GM19467 (cell line): Measurements from ENCODE around the gene DPYSL5.
"Not testable (repeated sequence)": the region's sequence is repeated elsewhere in the genome, so short reads cannot be mapped to it uniquely, and the experiment has no call there.

Experiments used
- ATAC-seq: cut with Tn5 transposase; IDR thresholded peaks from one replicate; pipeline ENCODE4 v1.9.1; 2021; ENCODE audit warnings: mild to moderate bottlenecking, moderate library complexity; ENCODE audit not compliant: unreplicated experiment

DPYSL5 gene, protein sequence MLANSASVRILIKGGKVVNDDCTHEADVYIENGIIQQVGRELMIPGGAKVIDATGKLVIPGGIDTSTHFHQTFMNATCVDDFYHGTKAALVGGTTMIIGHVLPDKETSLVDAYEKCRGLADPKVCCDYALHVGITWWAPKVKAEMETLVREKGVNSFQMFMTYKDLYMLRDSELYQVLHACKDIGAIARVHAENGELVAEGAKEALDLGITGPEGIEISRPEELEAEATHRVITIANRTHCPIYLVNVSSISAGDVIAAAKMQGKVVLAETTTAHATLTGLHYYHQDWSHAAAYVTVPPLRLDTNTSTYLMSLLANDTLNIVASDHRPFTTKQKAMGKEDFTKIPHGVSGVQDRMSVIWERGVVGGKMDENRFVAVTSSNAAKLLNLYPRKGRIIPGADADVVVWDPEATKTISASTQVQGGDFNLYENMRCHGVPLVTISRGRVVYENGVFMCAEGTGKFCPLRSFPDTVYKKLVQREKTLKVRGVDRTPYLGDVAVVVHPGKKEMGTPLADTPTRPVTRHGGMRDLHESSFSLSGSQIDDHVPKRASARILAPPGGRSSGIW

DNA sequence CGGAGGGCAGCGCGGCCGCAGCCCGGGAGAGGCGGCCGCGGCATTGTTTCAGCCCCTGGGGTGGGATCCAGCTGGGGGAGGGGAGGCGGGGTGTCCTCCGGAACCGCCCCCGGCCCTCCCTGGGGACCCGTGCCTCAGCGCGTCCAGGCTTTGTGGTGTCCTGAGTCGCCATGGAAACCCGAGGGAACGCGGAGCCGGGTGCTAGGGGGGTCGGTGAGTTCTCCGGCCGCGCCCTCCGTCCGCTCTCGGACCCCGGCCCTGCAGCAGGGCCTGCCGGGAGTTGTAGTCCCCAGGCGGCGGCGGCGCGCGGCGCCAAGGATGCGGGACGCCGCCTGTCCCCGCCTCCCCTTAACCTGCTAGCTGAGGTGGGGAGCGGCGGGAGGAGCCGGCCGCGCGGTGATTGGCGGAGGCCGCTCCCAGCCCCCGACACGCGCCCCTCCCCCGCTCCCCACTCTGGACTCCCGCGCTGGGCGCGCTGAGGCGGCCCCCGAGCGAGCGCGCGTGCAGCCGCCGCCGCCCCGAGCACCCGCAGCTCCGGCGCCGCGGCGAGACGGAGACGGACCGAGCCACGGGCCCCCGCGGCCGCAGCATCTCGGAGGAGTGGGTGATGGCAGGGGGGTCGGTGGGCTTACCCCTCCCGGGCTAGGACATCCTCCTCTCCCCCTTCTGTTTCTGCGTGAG is at the start of gene DPYSL5:
Gene DPYSL5, plus strand, starts transcription at position 478 of the 681 bp plus-strand sequence. CDS start 50,368 bp downstream, outside the sequence.
- no peak for ATAC-seq

DNA sequence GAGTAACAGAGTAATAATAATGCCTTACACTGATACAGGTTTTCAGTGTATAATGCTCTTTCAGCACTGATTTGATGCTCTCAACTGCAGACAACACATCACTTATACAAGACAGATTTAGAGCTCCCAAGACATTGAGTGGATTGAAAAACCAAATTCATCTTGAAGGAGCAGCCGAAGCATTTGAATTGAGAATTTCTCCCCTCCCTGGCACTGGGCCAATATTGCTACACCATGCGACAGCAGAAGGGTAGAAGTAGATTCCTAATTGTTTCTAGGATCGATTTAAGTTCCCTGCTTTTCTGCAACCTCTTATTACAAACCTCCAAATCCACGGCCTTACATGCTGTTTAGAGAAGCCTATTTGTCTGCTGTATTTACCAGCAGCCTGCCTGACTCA is 46.6 kb upstream of the DPYSL5 start:
- ATAC-seq: no peak

DNA sequence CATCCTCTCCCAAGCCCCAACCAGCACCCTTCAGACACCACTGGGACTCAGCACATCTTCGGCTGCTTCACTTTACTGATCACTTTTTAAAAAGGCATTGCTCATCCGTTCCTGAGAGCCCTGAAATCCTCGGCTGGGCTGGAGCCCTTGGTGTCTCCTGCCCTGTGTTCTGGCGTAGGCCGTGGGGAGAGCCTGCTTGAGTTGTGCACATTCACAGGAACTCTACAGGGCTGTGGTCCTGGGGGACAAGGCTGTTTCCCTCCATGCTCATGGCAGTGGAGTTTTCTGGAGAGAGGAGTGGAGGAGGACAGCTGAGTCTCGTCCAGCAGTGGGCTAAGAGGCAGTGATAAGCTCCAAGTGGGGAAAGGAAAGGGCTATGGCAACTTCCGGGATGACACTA is 46.1 kb upstream of the DPYSL5 start:
- no peak for ATAC-seq

DNA sequence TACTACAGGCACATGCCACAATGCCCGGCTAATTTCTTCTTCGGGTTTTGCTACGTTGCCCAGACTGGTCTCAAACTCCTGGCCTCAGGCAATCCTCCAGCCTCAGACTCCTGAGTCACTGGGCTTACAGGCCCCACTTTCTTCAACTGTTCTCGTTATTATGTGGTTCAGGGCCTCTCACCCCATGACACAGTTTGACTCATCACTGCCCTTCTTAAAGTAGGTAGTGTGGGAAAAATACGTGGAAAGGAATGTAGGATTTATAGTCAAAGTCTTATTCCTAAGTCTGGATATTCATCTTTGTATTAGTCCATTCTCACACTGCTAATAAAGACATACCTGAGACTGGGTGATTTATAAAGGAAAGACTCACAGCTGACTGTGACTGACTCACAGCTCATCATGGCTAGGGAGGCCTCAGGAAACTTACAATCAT is 42.7 kb upstream of the DPYSL5 start:
- ATAC-seq: no peak

DNA sequence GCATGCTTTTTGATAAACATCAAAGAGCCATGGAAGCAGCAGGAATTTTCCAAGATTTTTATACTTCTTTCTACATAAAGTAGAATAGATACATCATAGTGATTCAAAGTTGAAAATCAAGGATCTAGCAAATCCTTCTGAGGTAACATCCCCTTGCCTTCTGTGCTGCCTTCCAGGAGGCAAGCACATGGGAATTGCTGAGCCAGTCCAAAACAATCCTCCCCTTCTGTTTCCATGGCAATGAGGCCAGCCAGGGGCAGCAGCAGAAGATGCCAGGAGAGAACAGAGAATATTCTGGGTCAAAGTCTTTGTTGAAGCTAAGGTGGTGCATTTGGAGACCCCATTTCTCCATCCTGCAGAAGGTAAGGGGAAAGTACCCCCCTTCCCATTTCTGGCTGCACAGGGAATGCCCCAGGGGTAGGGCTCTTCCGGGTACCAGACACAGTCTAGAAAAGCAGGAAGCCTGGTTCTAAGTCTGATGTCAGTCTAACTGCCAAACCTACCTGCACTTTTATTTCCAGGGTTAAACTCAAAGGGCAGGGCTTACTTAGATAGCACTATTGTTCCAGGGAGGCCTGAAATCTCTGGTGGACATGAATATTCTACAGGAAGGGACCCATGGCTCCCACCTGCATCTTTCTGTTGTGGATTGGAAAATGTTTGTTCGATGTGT is 40.0 kb upstream of the DPYSL5 start:
- ATAC-seq: no peak

DNA sequence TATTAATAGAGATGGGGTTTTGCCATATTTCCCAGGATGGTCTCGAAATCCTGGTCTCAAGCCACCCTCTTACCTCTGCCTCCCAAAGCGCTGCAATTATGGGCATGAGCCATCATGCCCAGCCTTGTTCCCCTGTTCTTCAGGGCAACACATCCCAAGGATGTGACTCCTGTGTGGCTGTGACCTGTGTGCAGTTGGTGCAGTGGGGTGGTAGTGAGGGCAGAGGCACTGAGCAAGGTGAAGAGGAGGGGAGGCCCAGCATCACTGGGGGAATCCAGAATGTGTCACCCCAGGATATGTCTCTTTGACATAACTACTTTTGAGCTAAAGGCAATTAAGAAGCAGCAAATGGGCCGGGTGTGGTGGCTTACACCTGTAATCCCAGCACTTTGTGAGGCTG is 38.7 kb upstream of the DPYSL5 start:
- ATAC-seq: no peak

DNA sequence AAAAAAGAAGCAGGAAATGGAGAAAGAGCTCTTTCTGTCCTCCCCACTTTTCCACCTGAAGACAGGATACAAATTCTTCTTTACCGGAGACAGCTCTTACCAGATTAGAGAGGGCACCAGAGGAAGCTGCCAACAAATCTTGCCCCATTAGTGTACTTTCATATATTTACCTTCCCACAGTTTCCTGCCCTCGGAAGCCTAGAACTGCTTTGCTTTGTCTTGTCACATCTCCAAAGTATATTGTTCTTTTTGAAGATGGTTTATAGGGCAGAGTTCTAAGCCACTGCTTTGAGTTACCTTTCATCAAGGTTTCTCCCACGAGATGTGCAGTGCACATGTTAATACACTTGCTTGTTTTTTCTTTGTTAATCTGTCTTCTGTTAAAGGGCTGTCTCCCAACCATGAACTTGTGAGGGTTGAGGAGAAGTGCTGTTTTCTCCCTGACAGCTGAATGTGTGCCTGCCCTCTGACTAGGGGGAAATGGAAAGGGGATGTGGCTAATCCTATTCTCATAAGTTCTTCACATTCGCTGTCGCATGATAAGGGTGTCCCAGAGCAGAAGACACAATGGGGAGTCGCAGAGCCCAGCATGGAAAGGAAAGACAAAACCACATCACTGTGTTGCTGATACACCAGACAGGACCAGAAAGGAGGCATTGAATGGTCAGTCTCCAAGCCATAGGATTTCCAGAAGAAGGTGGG is 37.9 kb upstream of the DPYSL5 start:
- no peak for ATAC-seq

DNA sequence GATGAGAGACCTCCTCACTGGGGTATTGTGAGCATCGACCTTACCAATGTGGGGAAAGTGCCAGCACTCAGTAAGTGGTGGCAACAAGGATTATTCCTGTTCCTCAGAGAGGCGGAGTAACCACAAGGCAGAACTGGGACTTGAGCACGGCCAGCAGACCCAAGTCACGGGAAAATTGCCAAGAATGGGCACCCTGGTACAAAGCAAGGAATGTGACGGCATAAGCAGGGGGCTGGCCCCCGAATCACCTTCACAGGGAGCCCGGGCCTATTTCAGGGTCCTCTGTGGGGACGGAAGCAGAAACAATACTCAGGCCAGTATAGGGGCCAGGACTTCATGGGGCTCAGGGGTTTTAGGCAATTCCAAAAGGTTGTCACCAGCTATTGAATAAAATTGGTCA is 36.7 kb upstream of the DPYSL5 start:
- no peak for ATAC-seq

DNA sequence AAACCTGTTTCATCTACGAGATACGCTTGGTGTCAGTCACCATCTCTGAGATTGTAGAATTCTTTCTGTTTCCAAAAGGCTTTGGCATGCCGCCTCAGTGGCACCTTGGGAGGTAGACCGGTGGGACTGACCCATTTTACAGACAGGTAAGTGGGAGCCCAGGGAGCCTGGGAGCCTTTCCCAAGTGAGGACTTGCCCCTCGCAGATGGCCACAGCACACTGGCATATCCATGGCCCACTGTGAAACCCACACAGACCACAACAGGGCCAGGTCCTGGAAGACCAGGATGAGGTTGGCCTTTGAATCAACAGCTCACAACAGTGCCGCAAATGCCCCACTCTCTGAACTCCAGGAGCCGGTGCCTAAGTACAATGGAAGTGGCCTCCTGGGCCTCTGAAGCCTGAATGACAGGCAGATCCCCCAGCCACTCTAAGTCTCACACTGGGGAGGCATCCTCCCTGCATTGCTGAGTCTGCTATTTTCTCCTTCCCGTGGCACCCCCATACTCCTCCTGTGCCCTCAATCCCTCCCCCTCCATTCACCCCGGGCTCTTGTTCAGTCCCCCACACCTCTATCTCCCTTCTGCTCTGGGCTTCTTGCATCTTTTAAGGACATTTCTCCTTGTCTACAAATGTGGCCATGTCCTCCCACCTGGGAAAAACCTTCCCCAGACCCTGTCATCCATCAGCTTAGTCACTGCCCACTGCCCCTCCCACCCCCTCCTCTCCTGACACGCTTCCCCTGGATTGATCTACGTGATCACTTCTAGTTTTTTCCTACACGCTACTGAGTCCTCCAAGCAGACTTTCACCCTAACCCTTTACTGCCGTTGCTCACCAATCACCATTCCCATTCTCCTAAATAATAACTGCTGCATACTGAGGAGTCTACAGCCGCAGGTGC is 35.9 kb upstream of the DPYSL5 start:
- ATAC-seq: no peak

DNA sequence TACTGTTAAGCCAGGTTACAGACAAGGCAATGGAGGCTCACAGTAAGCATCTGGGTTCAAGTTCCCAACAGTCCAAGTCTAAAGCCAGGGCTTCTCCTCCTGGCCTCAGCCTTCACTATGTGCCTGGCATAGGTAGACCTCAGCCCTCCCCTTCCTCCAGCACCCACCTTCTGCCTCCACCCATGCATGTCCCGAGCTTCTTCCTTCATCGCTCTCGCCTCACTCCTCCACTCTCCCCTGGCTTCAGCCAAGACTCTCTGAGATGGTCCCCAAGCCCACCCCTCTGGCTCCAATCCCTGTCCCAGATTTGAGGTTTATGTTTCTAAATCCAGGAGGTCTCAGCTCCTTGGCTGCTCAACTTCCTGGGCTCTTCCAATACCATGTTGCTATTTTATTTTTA is 35.2 kb upstream of the DPYSL5 start:
- ATAC-seq: no peak

DNA sequence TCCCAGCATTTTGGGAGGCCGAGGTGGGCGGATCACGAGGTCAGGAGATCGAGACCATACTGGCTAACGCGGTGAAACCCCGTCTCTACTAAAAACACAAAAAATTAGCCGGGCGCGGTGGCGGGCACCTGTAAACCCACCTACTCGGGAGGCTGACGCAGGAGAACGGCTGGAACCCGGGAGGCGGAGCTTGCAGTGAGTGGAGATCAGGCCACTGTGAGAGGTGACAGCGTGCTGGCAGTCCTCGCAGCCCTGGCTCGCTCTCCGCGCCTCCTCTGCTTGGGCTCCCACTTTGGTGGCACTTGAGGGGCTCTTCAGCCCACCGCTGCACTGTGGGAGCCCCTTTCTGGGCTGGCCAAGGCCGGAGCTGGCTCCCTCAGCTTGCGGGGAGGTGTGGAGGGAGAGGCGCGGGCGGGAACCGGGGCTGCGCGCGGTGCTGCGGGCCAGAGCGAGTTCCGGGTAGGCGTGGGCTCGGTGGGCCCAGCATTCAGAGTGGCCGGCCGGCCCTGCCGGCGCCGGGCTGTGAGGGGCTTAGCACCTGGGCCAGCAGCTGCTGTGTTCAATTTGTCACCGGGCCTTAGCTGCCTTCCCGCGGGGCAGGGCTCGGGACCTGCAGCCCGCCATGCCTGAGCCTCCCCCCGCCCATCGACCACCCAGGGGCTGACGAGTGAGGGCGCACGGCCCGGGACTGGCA is 33.7 kb upstream of the DPYSL5 start:
- ATAC-seq: not testable (repeated sequence)

DNA sequence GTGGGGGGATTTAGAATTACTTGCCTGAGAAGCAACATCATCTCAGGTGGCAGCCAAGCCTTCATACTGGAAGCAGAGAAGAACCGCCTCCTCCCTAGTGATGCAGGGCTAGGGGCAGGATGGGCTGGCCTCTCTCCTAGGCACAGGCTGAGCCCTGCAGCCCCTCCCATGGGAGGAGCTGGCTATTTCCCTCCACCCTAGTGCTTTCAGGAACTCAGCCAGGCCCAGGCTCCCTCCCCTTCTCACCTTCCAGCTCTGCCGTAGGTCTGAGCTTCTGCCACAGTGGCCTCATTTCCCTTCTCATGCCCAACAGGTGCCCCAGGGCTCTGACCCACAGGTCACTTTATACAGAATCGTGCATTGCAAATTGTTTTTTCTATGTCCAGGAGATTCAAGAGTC is 31.0 kb upstream of the DPYSL5 start:
- ATAC-seq: no peak

DNA sequence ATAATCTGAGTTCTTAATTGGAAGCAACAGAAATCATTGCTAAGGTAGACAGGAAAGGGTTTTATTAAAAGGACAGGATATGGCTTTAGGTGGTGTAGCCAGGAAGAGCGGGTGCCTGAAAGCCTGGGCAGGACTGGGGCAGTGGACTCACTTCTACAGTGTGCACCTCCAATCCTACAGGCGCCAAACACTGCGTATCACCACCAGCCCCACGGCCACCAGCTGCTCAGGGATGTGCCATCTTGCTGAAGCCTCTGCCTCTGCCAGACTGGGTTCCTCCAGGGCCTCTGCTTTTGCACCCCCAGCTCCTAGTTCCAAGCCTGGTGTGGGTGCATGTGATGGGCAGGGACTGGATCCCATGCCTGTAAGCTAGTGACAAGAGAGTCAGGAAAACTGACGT is 29.7 kb upstream of the DPYSL5 start:
- ATAC-seq: no peak

DNA sequence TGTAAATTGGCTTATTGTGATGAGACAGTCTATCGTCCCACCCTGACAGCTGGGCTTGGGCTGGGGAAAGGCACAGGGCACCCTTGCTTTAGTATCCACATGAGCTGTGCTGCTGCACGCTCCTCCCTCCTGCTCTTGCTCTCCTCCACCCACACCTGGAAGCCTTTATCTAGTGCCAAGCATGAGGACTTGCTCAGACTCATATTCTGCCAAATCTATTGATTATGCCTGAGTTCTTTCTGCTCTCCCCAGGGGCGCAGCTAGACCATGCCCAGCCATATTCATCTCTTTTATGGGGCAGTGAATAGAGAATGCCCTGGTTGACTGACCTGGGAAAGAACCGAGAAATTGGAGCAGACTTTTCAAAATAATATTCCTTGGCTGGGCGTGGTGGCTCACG is 29.0 kb upstream of the DPYSL5 start:
- ATAC-seq: no peak

DNA sequence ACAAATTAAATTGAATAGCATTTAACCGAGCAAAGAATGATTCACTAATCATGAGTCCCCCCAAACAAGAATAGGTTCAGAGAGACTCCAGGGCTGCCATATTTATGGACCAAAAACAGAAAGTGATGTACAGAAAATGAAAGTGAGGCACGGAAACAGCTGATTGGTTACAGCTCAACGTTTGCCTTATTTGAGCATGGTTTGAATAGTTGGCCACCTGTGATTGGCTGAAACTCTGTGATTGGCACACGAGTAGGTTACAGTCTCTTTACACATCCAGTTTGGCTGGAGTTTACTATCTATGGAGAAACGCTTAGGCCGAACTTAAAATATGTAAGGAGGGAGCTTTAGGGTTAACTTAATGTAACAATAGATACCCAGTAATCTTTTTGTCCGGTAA is 27.0 kb upstream of the DPYSL5 start:
- ATAC-seq: no peak

DNA sequence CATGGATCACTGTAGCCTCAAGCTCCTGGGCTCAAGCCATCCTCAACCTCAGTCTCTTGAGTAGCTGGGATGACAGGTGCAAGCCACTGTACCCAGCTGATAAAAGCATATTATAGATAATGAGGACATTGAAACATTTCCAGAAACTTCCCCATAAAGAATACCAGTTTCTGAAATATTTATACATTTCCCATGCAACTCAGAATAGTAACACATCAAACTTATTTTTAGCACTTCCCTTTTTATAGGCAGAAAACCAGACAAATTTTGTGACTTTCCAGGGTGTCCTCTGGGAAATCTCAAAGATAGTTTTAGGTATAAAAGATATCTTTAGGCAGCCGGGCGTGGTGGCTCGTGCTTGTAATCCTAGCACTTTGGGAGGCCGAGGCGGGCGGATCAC is 25.1 kb upstream of the DPYSL5 start:
- ATAC-seq: no peak

DNA sequence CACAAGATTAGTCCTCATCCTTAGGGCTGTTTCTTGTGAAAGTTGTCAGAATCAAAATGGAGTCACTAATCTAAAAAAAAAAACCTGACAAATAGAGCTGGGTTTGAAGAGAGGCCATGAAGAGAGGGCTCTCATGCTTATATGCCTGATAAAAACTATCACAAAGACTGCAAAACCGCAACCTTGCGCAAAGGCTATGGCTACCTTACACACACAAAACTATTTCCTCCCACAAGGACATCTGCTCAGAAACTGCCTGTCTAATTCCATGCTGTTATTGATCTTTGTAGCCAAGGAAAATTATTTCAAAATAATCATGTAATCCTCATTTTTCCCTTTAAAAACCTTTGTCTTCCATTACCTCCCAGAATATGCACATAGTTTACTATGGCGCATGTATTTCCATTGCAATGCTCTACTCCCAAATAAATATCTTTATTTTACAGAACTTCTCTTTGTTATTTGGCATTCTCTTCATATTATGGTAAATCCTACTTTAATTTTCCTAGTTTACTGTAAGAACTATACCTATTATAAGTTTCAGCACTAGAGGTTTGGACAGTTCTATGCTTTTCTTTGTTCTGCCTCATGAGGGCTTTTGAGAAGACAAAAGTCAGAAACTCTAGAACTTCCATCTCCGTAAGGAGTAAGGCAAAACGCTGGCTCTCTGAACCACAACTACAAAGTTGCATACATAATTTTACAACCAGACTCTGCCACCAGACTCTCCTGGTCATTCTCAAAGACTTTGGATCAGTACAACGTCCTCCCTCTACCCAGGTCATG is 9.6 kb upstream of the DPYSL5 start:
- ATAC-seq: no peak

DNA sequence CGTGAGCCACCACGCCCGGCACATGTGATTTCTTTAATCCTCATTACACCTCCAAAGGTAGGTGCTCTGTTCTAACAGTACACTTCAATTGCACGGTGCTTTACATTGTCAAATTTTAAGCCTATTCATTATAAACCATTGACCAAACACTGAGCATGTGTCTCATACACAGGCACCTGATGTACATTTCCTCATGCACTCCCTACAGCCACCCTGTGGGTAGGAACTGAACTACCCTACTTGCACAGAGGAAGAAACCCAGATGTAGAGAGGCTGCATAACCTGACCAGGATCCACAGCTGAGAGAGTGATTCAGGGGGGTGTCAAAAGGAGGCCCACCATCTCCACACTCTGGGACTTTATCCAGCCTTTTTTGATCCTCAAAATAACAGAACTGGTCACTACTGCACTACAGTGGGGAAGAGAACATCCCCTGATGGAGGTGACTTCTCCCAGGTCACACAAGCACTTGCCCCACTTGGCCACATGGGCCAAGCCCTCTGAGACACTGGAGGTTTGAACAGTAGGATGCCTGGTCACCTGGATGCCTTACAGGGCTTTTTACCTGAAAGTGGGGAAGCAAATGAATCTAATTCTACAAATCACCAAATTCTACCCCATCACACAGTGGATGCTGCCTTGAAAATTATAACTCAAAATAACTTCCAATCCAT is 6.9 kb upstream of the DPYSL5 start:
- no peak for ATAC-seq
